ENCODE measurements around the gene KIFBP.
A peak's percentile ranks its signal among the peaks of the same experiment; 100 is the strongest.
"Not testable (repeated sequence)": the region's sequence is repeated elsewhere in the genome, so short reads cannot be mapped to it uniquely, and the experiment has no call there.

The KIFBP gene, protein sequence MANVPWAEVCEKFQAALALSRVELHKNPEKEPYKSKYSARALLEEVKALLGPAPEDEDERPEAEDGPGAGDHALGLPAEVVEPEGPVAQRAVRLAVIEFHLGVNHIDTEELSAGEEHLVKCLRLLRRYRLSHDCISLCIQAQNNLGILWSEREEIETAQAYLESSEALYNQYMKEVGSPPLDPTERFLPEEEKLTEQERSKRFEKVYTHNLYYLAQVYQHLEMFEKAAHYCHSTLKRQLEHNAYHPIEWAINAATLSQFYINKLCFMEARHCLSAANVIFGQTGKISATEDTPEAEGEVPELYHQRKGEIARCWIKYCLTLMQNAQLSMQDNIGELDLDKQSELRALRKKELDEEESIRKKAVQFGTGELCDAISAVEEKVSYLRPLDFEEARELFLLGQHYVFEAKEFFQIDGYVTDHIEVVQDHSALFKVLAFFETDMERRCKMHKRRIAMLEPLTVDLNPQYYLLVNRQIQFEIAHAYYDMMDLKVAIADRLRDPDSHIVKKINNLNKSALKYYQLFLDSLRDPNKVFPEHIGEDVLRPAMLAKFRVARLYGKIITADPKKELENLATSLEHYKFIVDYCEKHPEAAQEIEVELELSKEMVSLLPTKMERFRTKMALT

DNA sequence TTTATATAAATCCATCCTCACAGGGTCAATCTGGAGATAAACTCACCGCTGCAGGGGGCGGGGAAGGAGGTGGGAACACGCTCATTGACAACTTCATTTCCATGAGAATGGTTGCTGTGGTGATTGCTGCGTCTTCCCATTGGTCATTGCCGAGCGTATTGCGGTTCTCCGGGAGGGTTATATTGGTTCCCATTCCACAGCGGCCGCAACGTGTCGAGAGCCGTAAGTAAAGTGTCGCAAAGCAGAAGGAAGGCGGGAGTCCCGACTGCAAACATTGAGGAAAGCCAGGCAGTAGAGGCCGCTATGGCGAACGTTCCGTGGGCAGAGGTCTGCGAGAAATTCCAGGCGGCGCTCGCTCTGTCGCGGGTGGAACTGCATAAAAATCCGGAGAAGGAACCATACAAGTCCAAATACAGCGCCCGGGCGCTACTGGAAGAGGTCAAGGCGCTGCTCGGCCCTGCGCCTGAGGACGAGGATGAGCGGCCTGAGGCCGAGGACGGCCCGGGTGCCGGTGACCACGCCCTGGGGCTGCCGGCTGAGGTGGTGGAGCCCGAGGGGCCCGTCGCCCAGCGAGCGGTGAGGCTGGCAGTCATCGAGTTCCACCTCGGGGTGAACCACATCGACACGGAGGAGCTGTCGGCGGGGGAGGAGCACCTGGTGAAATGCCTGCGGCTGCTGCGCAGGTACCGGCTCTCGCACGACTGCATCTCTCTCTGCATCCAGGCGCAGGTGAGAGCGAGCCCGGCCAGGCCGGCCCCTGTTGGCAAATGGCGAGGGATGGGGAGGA, at the start of gene KIFBP:
TSS of gene KIFBP (plus strand) at position 274 of the 787 bp plus-strand sequence. CDS start at position 304, 30 bp downstream.
- peak; percentile 96 for DNase-seq

DNA sequence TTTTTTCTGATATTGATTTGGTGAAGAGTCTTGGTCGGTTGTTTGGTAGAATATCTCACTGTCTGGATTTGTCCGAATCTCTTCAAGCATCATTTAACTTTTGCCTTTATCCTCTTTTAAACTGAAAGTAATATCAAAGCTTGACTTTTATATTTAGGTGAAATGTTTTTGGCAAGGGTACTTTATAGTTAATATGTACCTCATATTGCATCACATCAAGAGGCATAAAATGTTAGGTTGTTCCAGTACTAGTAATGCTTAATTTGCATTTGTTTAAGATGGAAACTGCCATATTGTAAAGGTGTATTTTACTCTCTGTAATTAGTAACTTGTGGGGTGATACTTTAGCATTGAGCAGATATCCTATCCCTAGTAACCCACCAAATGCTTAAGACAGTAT, 49.7 kb upstream of the KIFBP start:
- DNase-seq, result no peak

DNA sequence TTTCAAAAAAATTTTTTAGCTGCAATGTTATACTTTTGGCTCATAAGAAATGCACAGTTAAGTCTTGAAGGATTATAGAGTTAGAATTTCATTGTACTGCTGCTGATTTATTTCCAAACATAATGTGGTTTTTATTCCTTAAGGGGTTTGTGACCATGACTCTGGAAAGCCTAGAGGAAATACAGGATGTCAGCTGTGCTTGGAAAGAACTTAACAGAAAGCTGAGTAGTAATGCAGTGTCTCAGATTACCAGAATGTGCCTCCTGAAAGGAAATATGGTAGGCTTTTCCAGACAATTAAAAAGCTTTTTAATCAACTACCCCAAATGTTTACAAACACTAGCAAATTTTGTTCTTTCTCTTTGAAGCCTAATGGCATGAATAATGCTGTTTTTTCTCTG, 47.7 kb upstream of the KIFBP start:
- not testable (repeated sequence) for DNase-seq

DNA sequence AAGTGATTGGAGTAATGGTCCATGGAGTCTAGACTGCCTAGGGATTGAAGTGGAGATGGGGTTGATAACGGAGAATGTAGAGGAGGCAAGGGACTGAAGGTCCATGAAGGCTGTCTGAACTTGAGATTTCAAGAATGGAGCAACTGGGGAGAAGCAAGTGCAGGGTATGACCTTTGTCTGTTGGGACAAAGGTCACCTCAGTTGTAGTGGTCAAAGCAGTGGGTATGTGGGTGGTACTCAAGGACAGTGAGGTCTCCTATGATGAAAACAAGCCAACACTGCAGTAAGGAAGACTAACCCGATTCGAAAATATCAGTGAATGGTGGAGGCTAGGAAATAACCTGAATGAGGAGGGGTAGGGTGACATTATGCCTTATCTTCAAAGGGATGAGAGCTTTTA, 38.0 kb upstream of the KIFBP start:
- no peak for DNase-seq

DNA sequence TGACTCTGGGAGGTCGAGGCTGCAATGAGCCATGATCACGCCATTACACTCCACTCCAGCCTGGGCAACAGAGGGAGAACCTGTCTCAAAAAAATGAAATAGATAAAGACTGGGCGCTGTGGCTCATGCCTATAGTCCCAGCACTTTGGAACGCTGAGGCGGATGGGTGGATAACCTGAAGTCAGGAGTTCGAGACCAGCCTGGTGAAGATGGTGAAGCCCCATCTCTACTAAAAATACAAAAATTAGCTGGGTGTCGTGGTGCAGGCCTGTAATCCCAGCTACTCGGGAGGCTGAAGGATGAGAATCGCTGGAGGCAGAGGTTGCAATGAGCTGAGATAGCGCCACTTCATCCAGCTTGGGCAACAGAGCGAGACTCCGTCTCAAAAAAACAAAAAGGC, 33.7 kb upstream of the KIFBP start:
- no peak for DNase-seq

DNA sequence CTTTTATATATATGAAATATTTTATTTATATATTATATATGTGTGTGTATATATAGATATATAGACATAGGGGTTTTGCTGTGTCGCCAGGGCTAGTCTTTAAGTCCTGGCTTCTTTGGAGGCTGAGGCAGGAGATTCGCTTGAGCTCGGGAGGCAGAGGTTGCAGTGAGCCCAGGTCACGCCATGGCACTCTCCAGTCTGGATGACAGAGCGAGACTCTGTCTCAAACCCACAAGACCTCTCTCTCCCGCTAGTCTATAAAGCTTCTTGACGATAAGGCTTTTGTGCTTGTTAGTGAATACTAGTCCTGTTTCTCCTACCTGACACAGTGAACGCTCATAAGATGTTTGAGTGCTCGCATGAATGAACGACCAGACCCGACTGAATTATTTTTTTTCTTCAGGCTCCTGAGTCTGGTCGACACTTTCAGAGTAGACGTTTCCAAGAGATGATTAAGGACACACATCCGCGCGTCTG, 33.2 kb upstream of the KIFBP start:
- no peak for DNase-seq

DNA sequence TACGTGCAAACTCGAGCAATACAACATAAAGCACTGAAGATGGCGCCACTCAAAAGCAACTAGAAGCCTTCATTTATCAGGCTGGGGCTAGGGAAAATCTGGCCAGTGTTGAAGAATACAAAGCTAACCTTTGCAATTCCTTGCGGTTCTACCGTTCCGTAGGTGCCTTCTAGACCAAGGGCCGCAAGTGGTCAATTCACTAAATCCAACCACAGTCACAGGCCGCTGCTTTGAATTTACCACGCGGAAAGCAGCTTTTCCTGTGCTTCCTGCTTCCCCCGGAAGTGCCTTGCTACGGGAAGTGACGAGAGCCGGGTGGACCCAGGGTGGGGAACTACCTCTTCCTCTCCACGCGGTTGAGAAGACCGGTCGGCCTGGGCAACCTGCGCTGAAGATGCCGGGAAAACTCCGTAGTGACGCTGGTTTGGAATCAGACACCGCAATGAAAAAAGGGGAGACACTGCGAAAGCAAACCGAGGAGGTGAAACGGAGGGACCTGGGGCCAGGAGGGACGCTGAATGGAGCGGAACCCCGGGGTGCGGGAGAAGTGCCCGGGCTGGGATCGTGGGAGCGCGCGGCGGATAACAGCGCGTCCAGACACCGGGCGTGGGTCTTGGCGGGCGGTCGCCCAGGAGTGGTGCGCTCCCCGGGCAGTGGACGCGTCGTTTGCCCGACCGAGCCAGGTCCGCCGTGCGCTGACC, 32.6 kb upstream of the KIFBP start, which contains the start of gene DDX21:
TSS of gene DDX21 (plus strand) at position 339 of the 701 bp plus-strand sequence. CDS start at position 395, 56 bp downstream.
- peak; percentile 96 for DNase-seq

DNA sequence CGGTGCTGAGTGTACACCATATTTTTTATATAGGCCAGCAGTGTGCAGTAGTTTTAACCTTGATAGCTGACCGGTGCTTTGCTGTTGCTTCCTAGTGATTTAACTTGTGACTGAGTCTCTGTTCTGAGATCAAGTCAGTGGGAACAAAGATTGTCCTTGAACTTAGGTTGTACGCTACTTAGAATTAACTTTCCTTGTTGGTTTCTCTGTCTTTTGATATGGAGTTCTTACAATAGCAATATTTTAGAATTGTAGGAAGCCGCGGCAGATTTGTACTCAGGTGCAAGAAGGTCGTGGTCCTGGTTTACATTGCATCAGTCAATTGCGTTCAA, 31.4 kb upstream of the KIFBP start:
- no peak for DNase-seq

DNA sequence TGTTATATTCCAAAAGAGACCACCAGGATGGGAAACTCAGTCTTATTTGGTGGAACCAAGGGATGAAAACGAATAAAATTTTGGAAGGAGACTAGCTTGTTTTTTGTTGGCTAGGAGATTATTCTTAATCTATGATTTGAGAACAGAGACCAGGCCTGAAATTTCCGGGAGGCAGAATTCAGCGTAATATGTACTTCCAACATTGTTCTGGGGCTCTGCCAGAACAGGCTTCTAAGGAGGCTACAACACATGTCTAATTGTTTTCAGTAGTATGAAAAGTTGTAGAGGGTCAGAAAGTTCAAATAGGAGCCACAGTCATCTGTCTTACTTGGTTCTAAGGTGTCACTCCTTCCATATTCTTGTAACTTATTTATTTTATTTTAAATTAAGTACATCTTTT, 30.9 kb upstream of the KIFBP start:
- DNase-seq, result no peak

DNA sequence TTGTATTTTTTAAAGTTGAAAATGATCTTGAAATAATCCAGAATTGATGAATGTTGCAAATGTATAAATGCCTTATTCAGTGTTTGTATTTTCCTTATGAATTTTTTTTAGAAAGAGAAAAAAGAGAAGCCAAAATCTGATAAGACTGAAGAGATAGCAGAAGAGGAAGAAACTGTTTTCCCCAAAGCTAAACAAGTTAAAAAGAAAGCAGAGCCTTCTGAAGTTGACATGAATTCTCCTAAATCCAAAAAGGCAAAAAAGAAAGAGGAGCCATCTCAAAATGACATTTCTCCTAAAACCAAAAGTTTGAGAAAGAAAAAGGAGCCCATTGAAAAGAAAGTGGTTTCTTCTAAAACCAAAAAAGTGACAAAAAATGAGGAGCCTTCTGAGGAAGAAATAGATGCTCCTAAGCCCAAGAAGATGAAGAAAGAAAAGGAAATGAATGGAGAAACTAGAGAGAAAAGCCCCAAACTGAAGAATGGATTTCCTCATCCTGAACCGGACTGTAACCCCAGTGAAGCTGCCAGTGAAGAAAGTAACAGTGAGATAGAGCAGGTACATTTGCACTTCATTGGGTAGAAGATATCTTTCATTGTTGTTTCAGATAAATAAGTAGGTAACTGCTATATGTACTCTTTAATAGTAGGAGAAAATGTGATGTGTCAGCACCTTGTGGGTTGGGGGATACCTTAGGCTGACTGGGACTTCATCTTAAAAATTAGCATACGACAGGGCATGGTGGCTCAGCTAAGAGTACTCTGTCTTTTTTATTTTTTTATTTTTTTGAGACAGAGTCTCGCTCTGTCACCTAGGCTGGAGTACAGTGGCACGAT, 28.7 kb upstream of the KIFBP start:
- no peak for DNase-seq

DNA sequence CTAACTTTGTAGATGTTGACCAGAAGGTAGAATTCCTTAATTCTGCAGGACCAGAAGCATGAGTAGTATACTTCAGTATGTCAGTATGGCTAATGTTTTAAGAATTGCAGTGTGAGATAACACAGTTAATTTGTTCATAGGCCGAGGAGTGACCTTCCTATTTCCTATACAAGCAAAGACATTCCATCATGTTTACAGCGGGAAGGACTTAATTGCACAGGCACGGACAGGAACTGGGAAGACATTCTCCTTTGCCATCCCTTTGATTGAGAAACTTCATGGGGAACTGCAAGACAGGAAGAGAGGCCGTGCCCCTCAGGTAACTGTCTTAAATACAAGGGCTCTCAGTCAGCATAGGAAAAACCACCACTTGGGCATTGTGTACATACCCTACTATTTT, 25.5 kb upstream of the KIFBP start:
- DNase-seq, result no peak

DNA sequence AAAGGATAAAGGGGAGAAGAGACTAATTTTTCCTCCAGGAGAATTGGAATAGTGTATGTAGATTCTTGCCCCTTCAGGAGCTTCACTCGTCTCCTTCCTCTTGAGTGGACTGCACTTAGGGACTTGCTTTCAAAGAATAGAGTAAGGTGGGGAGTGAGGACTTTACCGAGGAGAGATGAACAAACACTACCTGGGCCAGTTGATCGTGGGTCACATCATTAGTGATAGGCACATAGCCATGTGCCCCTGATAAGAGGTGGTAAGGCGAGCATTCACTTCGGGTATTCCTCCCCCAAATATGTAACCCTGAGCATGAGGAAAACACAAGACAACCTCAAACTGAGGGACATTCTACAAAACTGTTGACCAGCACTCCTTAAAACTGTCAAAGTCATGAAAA, 14.6 kb upstream of the KIFBP start:
- no peak for DNase-seq

DNA sequence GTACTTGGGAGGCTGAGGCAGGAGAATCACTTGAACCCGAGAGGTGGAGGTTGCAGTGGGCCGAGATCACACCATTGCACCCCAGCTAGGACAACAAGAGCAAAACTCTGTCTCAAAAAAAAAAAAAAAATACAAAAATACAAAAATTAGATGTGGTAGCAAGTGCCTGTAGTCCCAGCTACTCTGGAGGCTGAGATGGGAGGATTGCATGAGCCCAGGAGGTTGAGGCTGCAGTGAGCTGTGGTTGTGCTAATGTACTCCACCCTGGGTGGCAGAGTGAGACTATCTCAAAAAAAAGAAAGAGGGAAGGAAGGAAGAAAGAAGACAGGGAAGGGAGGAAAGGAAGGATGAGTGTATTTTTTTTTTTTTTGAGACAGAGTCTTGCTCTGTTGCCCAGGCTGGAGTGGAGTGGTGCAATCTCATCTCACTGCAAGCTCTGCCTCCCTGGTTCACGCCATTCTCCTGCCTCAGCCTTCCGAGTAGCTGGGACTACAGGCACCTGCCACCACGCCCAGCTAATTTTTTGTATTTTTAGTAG, 12.6 kb upstream of the KIFBP start:
- DNase-seq, result not testable (repeated sequence)

DNA sequence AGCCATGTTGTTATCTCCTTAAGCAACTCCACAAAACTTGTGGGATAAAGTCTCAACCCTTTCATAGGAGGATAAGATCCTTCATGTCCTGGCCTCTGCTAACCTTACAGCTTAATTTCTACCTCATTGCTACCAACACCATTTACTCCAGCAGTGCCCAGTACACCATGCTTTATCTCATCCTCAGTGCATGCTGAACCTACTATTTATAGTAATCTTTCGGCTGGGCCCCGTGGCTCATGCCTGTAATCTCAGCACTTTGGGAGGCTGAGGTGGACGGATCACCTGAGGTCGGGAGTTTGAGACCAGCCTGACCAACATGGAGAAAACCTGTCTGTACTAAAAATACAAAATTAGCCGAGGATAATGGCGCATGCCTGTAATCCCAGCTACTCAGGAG, 8.9 kb upstream of the KIFBP start:
- not testable (repeated sequence) for DNase-seq

DNA sequence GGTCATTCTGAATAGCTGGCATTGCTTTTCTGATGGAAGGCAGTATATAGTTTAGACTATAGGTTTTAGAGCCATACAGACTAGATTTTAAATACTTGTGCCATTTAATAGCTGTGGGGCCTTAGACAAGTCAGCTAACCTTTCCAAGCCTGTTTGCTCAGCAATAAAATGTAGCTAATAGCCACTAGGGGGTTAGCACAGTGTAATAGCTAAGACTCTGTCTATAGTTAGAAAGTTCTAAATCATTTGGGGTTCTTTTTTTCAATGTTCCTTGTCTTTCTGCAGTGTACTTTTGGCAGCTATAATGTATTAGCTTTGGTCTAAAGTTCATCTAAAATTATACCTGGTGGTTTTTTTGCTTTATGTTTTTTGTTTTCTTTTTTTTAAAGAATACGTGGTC, 7.5 kb upstream of the KIFBP start:
- DNase-seq, result no peak

DNA sequence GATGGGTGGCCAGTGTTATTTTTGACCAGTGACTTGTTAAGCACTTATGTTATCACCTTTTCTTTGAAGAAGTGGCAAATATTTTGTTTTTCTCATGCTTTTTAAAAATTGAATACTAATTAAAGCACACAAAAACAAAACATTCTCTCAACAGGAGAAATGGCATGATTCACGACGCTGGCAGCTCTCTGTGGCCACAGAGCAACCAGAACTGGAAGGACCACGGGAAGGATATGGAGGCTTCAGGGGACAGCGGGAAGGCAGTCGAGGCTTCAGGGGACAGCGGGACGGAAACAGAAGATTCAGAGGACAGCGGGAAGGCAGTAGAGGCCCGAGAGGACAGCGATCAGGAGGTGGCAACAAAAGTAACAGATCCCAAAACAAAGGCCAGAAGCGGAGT, 6.2 kb upstream of the KIFBP start:
- DNase-seq, result no peak

DNA sequence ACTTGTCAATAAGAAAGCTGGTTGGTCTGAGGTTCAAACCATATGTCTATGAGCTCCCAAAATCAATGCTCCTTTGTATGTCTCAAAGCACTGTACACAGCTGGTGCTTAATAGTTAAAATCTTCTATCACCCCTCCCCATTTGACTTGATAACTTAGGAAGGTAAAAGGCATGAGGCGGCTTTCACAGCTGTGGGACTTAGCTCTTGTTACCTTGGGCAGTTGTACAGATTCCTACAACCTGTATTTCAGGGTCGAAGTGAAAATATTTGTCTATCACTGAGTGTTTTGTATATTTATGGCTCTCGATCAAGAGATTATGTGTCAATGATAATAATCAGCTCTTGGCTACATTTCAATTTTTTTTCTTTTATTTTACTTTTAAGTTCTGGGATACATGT, 992 bp upstream of the KIFBP start:
- no peak for DNase-seq

DNA sequence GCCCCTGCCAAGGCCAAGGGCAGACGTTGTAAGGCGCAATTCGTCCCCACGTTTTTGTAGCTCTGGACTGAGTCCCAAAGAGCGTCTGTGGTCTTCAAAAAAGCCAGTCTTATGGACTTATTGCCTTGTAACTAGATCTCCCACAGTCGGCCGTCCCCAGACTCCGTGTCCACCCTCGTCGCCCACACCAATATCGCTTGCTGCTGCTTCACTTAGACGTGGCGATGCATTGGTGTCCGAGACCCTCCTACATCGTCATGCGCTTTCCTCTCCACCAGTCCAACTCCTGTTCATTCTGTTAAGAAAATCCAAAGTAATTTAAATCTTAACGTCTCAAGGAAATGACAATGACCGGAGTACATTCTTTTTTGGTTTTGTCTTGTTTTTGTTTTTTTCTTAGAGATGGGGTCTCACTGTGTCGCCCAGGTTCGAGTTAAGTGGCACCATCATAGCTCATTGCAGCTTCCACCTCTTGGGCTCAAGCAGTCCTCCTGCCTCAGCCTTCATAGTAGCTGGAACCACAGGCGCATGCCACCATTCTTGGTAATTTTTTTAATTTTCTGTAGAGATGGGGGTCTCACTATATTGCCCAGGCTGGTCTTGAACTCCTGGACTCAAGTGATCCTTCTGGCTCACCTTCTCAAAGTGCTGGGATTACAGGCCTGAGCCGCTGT, 851 bp downstream of the KIFBP start:
- no peak for DNase-seq

DNA sequence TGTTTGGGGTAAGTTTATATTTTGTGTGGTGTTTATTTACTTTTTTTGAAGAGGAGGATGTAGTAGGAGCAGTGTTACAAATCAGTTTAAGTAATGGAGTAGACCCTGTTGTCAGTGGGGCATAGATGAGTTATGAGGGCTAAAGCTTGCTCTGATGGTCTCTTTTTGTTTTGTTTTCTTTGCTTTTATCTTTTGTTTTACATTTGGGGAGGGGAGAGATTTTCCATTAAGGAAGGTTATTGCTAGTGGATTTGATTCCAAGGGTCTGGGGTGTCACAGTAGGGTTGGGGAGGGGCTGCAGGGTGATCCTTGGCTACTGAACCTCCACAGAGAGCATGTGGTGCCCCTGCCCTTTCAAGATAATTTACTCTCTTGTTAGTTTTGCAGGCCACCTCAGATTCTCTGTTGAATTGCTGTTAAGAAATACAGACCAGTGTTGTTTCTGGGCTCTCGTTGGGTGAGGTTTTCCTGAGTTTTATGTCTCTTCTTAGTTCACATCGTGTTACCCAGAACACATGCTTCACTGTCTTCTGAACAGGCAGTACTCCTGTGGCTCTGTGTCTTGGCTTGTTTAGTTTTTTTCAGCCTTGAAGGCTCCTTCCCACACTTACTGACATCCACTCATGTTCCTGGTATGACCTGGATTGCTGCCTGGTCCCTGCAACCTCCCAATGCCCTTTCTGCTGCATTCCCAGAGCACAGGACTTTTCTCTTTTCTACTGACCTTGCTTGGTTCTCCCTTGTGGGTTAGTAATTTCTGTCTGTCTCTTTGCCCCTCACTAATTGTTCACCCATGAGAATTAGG, 4.2 kb downstream of the KIFBP start:
- no peak for DNase-seq

DNA sequence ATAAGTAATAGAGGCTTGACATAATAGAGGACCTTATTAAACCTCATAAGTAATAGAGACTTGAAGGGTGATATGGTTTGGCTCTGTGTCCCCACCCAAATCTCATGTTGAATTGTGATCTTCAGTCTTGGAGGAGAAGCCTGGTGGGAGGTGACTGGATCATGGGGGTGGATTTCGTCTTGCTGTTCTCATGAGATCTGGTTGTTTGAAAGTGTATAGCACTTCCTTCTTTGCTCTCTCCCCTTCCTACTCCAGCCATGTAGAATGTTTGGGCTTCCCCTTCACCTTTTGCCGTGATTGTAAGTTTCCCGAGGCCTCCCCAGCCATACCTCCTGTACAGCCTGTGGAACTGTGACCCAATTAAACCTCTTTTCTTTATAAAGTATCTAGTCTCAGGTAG, 8.6 kb downstream of the KIFBP start:
- no peak for DNase-seq
